GM23248 (cell line): Measurements from ENCODE around the gene DDX17. TPM values are rescaled to one million over a fixed set of nuclear protein-coding genes. Genes with fewer than 3 reads are reported as not detected.

Experiments used
- DNase-seq: peaks from one replicate; pipeline ENCODE4 v3.0.0-alpha.2; 2015
- H2AFZ ChIP-seq: fragments of 200-600 bp; sonication (generic); 2 replicates; pipeline ENCODE4 v1.6.1; 2016; ENCODE audit warnings: antibody characterized with exemption
- H3F3A ChIP-seq: fragments of 200-600 bp; sonication (generic); 2 replicates; pipeline ENCODE4 v1.6.1; 2016; ENCODE audit warnings: mild to moderate bottlenecking, antibody characterized with exemption, mixed run types; ENCODE audit not compliant: insufficient read depth
- H3K27ac ChIP-seq: fragments of 200-600 bp; sonication (generic); 2 replicates; pipeline ENCODE4 v1.5.1; 2016; ENCODE audit warnings: mild to moderate bottlenecking
- H3K27me3 ChIP-seq: fragments of 200-600 bp; sonication (generic); replicated peaks from 2 replicates; pipeline ENCODE4 v1.6.1; 2016; ENCODE audit warnings: mild to moderate bottlenecking; ENCODE audit not compliant: insufficient read depth
- H3K36me3 ChIP-seq: fragments of 200-600 bp; sonication (generic); 2 replicates; pipeline ENCODE4 v1.6.1; 2016; ENCODE audit warnings: low read depth, mild to moderate bottlenecking
- H3K4me1 ChIP-seq: fragments of 200-600 bp; sonication (generic); 2 replicates; pipeline ENCODE4 v1.6.1; 2016; ENCODE audit warnings: mild to moderate bottlenecking; ENCODE audit not compliant: insufficient read depth
- H3K4me2 ChIP-seq: fragments of 200-600 bp; sonication (generic); one replicate; pipeline ENCODE4 v1.6.1; 2016; ENCODE audit warnings: mild to moderate bottlenecking; ENCODE audit not compliant: unreplicated experiment
- H3K4me3 ChIP-seq: fragments of 200-600 bp; sonication (generic); 2 replicates; pipeline ENCODE4 v1.5.1; 2016; ENCODE audit warnings: mild to moderate bottlenecking
- H3K79me2 ChIP-seq: fragments of 200-600 bp; sonication (generic); 2 replicates; pipeline ENCODE4 v1.6.1; 2016; ENCODE audit warnings: mild to moderate bottlenecking; ENCODE audit not compliant: insufficient read depth
- H3K9ac ChIP-seq: fragments of 200-600 bp; sonication (generic); 2 replicates; pipeline ENCODE4 v1.6.1; 2016; ENCODE audit warnings: mild to moderate bottlenecking
- H3K9me2 ChIP-seq: fragments of 200-600 bp; sonication (generic); 2 replicates; pipeline ENCODE4 v1.6.1; 2016; ENCODE audit warnings: mixed run types, mild to moderate bottlenecking, moderate library complexity; ENCODE audit not compliant: insufficient read depth
- H3K9me3 ChIP-seq: fragments of 200-600 bp; sonication (generic); one replicate; pipeline ENCODE4 v1.6.1; 2017; ENCODE audit warnings: low read depth
- H4K20me1 ChIP-seq: fragments of 200-600 bp; sonication (generic); 2 replicates; pipeline ENCODE4 v1.6.0; 2016; ENCODE audit not compliant: insufficient read depth
- EZH2 ChIP-seq: fragments of 200-600 bp; sonication (generic); IDR thresholded peaks from 2 replicates; pipeline ENCODE4 v1.6.1; 2018; ENCODE audit warnings: antibody characterized with exemption, mild to moderate bottlenecking; ENCODE audit not compliant: insufficient read depth, poor library complexity, severe bottlenecking
- EZH2phosphoT487 ChIP-seq: fragments of 200-600 bp; sonication (generic); IDR thresholded peaks from 2 replicates; pipeline ENCODE4 v1.6.1; 2018; ENCODE audit warnings: antibody characterized with exemption, moderate library complexity, mild to moderate bottlenecking, low read depth; ENCODE audit not compliant: insufficient read depth
- whole genome bisulfite sequencing, 2 experiments: methylation state at CpG; one replicate each; pipeline ENCODE4 v1.1.6; 2015 to 2017; ENCODE audit warnings: low lambda C conversion rate in 2 of 2, low coverage in 1 of 2; ENCODE audit errors: missing lambda C conversion rate in 2 of 2; 5-methylcytosine and 5-hydroxymethylcytosine counted together
- in situ Hi-C: fragments of 300-500 bp; cut with MboI; formaldehyde crosslinking; loops from 2 replicates; pipeline ENCODE4 v1.15.0; 2020
- polyA plus RNA-seq: library from polyadenylated mRNA; unstranded; fragments of >200 nt; fragmentation: Nextera tagmentation; extraction: Ambion mirVana; gene quantifications from 2 replicates; pipeline ENCODE4 v1.2.1, GENCODE V29; 2016
- total RNA-seq: library from RNA; depleted of rRNA; stranded (reverse); fragments of >200 nt; shearing (Covaris generic); gene quantifications from 2 replicates; pipeline ENCODE4 v1.2.3, GENCODE V29; 2014

The DDX17 gene
- total and polyA plus RNA-seq, 2 experiments from 2014 or later = 30.1 to 312 TPM

DNA sequence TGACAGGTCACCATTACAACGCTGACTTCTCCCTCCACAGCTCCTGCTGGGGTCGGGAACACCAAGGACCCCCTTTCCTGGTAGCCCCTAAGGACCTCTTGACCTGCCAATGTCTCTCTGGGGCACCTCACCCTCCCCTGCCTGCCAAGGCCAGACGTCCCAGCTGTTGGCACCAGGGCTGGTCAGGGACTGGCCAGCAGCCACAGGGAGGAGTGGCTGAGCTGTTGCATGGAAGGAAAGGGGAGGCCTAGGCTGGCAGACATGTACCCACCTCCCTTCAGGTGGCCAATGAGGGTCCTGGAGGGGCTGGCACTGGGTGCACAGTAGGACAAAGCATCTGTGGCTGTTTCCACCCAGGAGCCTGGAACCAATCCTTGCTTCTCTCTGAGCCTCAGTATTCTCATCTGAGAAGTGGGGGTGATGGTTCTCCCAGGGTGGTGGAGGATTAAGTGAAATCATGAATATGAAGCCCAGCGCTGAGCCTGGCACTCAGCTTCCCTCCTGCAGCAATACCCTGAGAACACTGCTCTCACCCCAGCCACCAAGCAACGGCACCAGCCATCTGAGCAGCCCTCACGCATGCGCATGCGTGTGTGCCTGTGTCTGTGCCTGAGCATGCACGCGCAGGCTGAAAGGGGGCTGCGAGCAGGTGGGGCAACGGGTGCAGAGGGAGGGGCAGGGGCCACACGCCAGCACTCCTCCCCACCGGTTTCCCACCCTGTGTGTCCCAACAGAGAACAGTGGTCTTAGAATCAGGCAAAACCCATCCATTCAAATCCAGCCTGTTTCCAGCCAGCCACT lies 57.0 kb downstream of the DDX17 start:
- Histone ChIP-seq H2AFZ (no peak overlapping the region), H3K27ac (no peak overlapping the region), H3K9me2 (no peaks in the 10 kb centered on the region), H3K4me3 (no peak overlapping the region), H3K4me1 (no peaks in the 10 kb centered on the region), H3K9ac (no peak overlapping the region), H3F3A (no peaks in the 10 kb centered on the region), H3K27me3 (peaks cover 25% of the 10 kb centered on the region), H3K9me3 (no peaks in the 10 kb centered on the region), H3K79me2 (no peaks in the 10 kb centered on the region), H3K4me2 (no peak overlapping the region), H4K20me1 (no peaks in the 10 kb centered on the region), H3K36me3 (no peaks in the 10 kb centered on the region)
- in situ Hi-C loops = no loop called here
- TF ChIP-seq EZH2 (no peak), EZH2phosphoT487 (no peak)
- WGBS, 2 experiments = 78 to 83% methylated on average over 14 of the region's 14 CpGs
- DNase-seq = no peak

DNA sequence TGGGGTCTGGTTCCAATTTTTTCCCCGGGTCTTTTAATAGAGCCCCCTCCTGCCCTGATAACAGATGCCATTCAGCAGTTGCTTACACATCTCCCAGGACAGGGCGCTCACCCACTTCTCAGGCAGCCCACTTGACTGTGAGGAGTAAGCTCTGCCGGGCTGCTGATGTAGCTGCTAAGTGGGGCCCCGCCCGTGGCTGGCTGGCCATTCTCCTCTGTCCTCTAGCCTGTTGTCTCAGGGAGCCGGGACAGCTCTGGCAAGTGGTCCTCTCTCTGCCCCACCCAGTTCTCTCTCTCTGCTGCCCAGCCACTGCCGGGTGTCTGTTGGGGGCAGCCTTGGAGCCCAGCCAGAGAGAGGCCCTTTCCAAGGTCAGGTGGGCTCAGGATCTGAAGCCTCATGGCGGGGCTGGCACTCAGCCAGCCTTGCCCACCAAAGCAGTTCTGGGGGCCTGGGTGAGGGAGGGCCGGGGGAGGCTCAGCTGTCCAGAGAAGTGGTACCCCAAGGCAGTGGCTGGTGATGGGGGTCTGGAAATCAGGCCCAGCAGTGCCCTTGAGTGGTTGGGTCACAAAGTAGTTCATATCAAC lies 60.0 kb downstream of the DDX17 start:
- Histone ChIP-seq H3K79me2 (no peaks in the 10 kb centered on the region), H3K4me1 (no peaks in the 10 kb centered on the region), H3K27me3 (peaks cover 6% of the 10 kb centered on the region; the same call in 1 of the 2 replicates), H3K9ac (no peak overlapping the region), H3F3A (no peaks in the 10 kb centered on the region), H3K27ac (no peak overlapping the region), H3K4me3 (no peak overlapping the region), H3K9me2 (no peaks in the 10 kb centered on the region), H3K4me2 (no peak overlapping the region), H4K20me1 (no peaks in the 10 kb centered on the region), H3K9me3 (no peaks in the 10 kb centered on the region), H2AFZ (no peak overlapping the region), H3K36me3 (no peaks in the 10 kb centered on the region)
- DNase-seq = no peak
- 15 to 19% methylated on average over 9 of the region's 9 CpGs for WGBS, 2 experiments
- in situ Hi-C loops = no loop called here
- no peak for TF ChIP-seq EZH2
- TF ChIP-seq EZH2phosphoT487 = no peak

DNA sequence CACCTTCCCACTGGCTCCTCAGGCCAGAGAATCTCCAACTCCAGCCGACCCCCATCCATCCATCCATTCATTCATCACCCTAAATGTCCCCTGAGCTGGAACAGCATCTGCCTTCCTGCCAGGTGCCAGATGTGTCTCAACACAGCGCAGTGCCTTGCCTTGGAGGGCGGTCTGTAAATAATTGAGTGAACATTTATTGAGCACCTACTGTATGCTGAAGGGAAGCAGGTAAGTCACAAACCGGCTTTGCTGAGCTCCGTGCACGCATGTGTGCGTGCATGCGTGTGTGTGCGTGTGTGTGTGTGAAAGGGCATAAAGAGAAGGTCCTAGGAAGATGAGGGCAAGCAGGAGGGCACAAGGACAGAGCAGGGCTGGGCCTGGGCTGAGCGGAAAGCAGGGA lies 61.3 kb downstream of the DDX17 start:
- H3K9me2 ChIP-seq = no peaks in the 10 kb centered on the region
- H4K20me1 ChIP-seq = no peaks in the 10 kb centered on the region
- H3K36me3 ChIP-seq = no peaks in the 10 kb centered on the region
- in situ Hi-C loops = no loop called here
- no peak overlapping the region for H3K4me2 ChIP-seq
- no peak overlapping the region for H2AFZ ChIP-seq
- peaks cover 6% of the 10 kb centered on the region for H3K27me3 ChIP-seq
- no peak overlapping the region for H3K9ac ChIP-seq
- no peak for DNase-seq
- H3K4me3 ChIP-seq = no peak overlapping the region
- no peaks in the 10 kb centered on the region for H3K9me3 ChIP-seq
- no peak overlapping the region for H3K27ac ChIP-seq
- no peaks in the 10 kb centered on the region for H3K4me1 ChIP-seq
- 86 to 87% methylated on average over 10 of the region's 10 CpGs for WGBS, 2 experiments
- no peaks in the 10 kb centered on the region for H3F3A ChIP-seq
- TF ChIP-seq EZH2phosphoT487 (no peak), EZH2 (no peak)
- no peaks in the 10 kb centered on the region for H3K79me2 ChIP-seq

DNA sequence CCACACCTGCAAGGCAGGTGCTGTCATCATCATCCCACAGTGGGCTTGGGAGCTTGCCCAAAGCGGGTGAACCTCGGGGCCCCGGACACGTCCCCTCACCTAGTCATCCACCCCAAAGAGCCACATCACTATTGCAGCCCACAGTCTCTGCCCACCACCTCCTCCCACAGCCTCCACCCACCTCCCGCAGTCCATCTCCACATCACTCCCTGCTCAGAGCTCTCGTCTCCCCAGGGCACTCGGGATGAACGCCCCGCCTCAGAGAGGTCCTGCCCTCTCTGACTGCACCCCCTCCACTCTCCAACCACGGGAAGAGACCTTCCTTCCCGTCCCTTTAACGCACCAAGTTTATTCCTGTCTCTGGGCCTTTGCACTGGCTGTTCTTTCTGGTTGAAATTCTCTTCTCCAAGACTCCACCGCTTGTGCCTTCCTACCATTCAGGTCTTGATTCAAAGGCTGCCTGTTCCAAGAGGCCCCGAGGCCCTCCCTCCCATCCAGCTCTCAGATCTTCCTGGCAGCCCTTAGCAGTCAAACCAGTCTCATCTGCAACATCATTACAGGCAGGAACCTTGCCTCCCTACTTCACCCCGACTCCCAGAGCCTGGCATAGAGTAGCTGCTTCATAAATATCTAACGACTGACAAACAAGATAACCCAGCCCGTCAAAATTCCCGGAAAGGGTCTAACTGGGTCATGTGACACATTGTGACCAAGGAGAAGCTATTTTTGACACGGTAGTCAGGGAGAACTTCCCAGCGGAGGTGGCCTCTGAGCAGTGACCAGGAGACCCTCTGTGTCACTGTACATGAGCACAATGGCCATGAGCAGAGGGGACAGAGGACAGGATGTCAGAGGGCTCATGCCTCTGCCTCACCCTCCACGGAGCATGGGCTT lies 62.2 kb downstream of the DDX17 start:
- no peak overlapping the region for H3K27ac ChIP-seq
- no peaks in the 10 kb centered on the region for H3K9me3 ChIP-seq
- no peak for TF ChIP-seq EZH2phosphoT487
- TF ChIP-seq EZH2 = no peak
- peaks cover 6% of the 10 kb centered on the region for H3K27me3 ChIP-seq
- no peaks in the 10 kb centered on the region for H3K79me2 ChIP-seq
- H3K36me3 ChIP-seq = no peaks in the 10 kb centered on the region
- no peaks in the 10 kb centered on the region for H3F3A ChIP-seq
- no peaks in the 10 kb centered on the region for H4K20me1 ChIP-seq
- H3K4me3 ChIP-seq = no peak overlapping the region
- H2AFZ ChIP-seq = no peak overlapping the region
- no peaks in the 10 kb centered on the region for H3K4me1 ChIP-seq
- H3K9ac ChIP-seq = no peak overlapping the region
- no peaks in the 10 kb centered on the region for H3K9me2 ChIP-seq
- no peak for DNase-seq
- WGBS, 2 experiments = 48 to 49% methylated on average over 21 of the region's 21 CpGs
- no peak overlapping the region for H3K4me2 ChIP-seq
- in situ Hi-C loops = no loop called here
